IMR-90 (cell line): ENCODE results near the gene TOMM40L. TPM values are rescaled to one million over a fixed set of nuclear protein-coding genes. Genes with fewer than 3 reads are reported as not detected.

Experiments used
- ATAC-seq: fragments of 200-7000 bp; cut with Tn5 transposase; 2 replicates; pipeline ENCODE4 v1.9.1; 2020; ENCODE audit warnings: low read depth, mild to moderate bottlenecking, moderate library complexity
- BruUV-seq: library from RNA; stranded (reverse); fragments of 400-500 nt; replicated peaks from 2 replicates; lab custom pipeline; 2021; lab: Mats Ljungman, UMichigan
- CTCF ChIA-PET: fragments of 300-600 bp; formaldehyde crosslinking; extraction: SDS; loops from one replicate; lab custom pipeline; 2021; ENCODE audit warnings: antibody characterized with exemption; lab: Yijun Ruan, JAX
- POLR2A ChIA-PET: fragments of 300-600 bp; sonication (Branson Sonifier 250); formaldehyde crosslinking; loops from one replicate; lab custom pipeline; 2022; ENCODE audit warnings: antibody characterized with exemption; ENCODE audit not compliant: unreplicated experiment; lab: Charles Lee
- DNase-seq: peaks from one replicate; pipeline ENCODE4 v3.0.0; 2013
- H2AFZ ChIP-seq: replicated peaks from 2 replicates; pipeline ENCODE3; 2013; ENCODE audit warnings: low read length, mild to moderate bottlenecking; ENCODE audit not compliant: poor library complexity
- H2AK5ac ChIP-seq: 2 replicates; pipeline ENCODE4 v1.6.1; 2013; ENCODE audit warnings: low read depth, low read length, inconsistent platforms
- H2AK9ac ChIP-seq: replicated peaks from 2 replicates; pipeline ENCODE3; 2013; ENCODE audit warnings: mild to moderate bottlenecking, low read depth, low read length, moderate library complexity; ENCODE audit not compliant: poor library complexity
- H2BK120ac ChIP-seq: 2 replicates; pipeline ENCODE4 v1.6.1; 2013; ENCODE audit warnings: low read depth, low read length, inconsistent platforms
- H2BK15ac ChIP-seq: 3 replicates; pipeline ENCODE4 v1.6.1; 2013; ENCODE audit warnings: low read depth, low read length, inconsistent platforms
- H2BK20ac ChIP-seq: 2 replicates; pipeline ENCODE4 v1.6.1; 2013; ENCODE audit warnings: low read depth, mild to moderate bottlenecking, inconsistent platforms, low read length, moderate library complexity
- H2BK5ac ChIP-seq: 2 replicates; pipeline ENCODE4 v1.6.1; 2013; ENCODE audit warnings: mild to moderate bottlenecking, low read depth, low read length, inconsistent platforms; ENCODE audit not compliant: poor library complexity, severe bottlenecking
- H3K14ac ChIP-seq: replicated peaks from 2 replicates; pipeline ENCODE4 v1.6.1; 2013; ENCODE audit warnings: low read depth, low read length, inconsistent platforms
- H3K18ac ChIP-seq: 2 replicates; pipeline ENCODE4 v1.6.1; 2013; ENCODE audit warnings: low read depth, low read length, control low read depth
- H3K23ac ChIP-seq: 2 replicates; pipeline ENCODE4 v1.6.1; 2013; ENCODE audit warnings: low read depth, low read length, inconsistent platforms
- H3K27ac ChIP-seq: 2 replicates; pipeline ENCODE4 v1.5.1; 2013; ENCODE audit warnings: mild to moderate bottlenecking, control low read depth, low read length; ENCODE audit not compliant: insufficient read depth
- H3K27me3 ChIP-seq: 2 replicates; pipeline ENCODE4 v1.6.1; 2013; ENCODE audit warnings: low read length; ENCODE audit not compliant: control insufficient read depth, insufficient read depth
- H3K36me3 ChIP-seq: 2 replicates; pipeline ENCODE4 v1.6.1; 2013; ENCODE audit warnings: low read length, mixed read lengths; ENCODE audit not compliant: control insufficient read depth, insufficient read depth
- H3K4ac ChIP-seq: 2 replicates; pipeline ENCODE4 v1.6.1; 2013; ENCODE audit warnings: low read depth, low read length, inconsistent platforms
- H3K4me1 ChIP-seq: 2 replicates; pipeline ENCODE4 v1.6.1; 2013; ENCODE audit warnings: low read length, mixed read lengths; ENCODE audit not compliant: control insufficient read depth, insufficient read depth
- H3K4me2 ChIP-seq: 2 replicates; pipeline ENCODE4 v1.6.1; 2013; ENCODE audit warnings: low read depth, mild to moderate bottlenecking, control low read depth, low read length, moderate library complexity
- H3K4me3 ChIP-seq: 2 replicates; pipeline ENCODE4 v1.5.1; 2013; ENCODE audit warnings: low read depth, mild to moderate bottlenecking, control low read depth, low read length, moderate library complexity; ENCODE audit not compliant: insufficient read depth
- H3K56ac ChIP-seq: 2 replicates; pipeline ENCODE4 v1.6.1; 2013; ENCODE audit warnings: low read length, inconsistent platforms; ENCODE audit not compliant: insufficient read depth; ENCODE audit errors: extremely low read depth
- H3K79me1 ChIP-seq, 2 experiments: 2 replicates each; pipeline ENCODE4 v1.6.1; 2013; ENCODE audit warnings: low read length in 2 of 2, inconsistent platforms in 1 of 2, low read depth in 1 of 2
- H3K9ac ChIP-seq: 2 replicates; pipeline ENCODE4 v1.6.1; 2013; ENCODE audit warnings: low read depth, low read length, control low read depth
- H3K9me1 ChIP-seq: 2 replicates; pipeline ENCODE4 v1.6.1; 2013; ENCODE audit warnings: low read length, inconsistent platforms; ENCODE audit not compliant: insufficient read depth
- H3K9me3 ChIP-seq: 2 replicates; pipeline ENCODE4 v1.6.1; 2013; ENCODE audit warnings: low read length; ENCODE audit not compliant: control insufficient read depth, insufficient read depth
- H4K20me1 ChIP-seq: 2 replicates; pipeline ENCODE4 v1.6.1; 2013; ENCODE audit warnings: low read length, inconsistent platforms; ENCODE audit not compliant: insufficient read depth
- H4K5ac ChIP-seq: 2 replicates; pipeline ENCODE4 v1.6.1; 2013; ENCODE audit warnings: mild to moderate bottlenecking, low read depth, low read length, control low read depth
- H4K8ac ChIP-seq, 2 experiments: 2 replicates each; pipeline ENCODE4 v1.6.1; 2013; ENCODE audit warnings: low read depth in 2 of 2, low read length in 2 of 2, control low read depth in 1 of 2, inconsistent platforms in 1 of 2
- H4K91ac ChIP-seq: 2 replicates; pipeline ENCODE4 v1.6.1; 2013; ENCODE audit warnings: low read depth, low read length, inconsistent platforms; ENCODE audit not compliant: insufficient read depth
- BHLHE40 ChIP-seq: fragments of 150-350 bp; IDR thresholded peaks from 2 replicates; pipeline ENCODE4 v1.6.1; 2016; ENCODE audit warnings: mild to moderate bottlenecking, low read depth, low read length
- CEBPB ChIP-seq: IDR thresholded peaks from 2 replicates; pipeline ENCODE4 v1.6.1; 2012; ENCODE audit warnings: low read depth, low read length, improper control_type of control experiment
- CHD1 ChIP-seq: IDR thresholded peaks from 2 replicates; pipeline ENCODE4 v1.6.1; 2012; ENCODE audit warnings: low read depth, low read length, improper control_type of control experiment
- RCOR1 ChIP-seq: IDR thresholded peaks from 2 replicates; pipeline ENCODE4 v1.6.1; 2012; ENCODE audit warnings: mild to moderate bottlenecking, low read length, improper control_type of control experiment; ENCODE audit not compliant: insufficient replicate concordance
- SMC3 ChIP-seq: fragments of 150-350 bp; IDR thresholded peaks from 2 replicates; pipeline ENCODE4 v1.6.1; 2016; ENCODE audit warnings: low read depth, mild to moderate bottlenecking, antibody characterized with exemption, low read length, moderate library complexity
- WGBS, 2 experiments: methylation state at CpG; one replicate each; pipeline versions ENCODE4 v1.1.5 to v1.1.7; 2013; ENCODE audit warnings: missing lambda C conversion rate in 2 of 2; ENCODE audit not compliant: insufficient read length in 1 of 2; ENCODE audit errors: extremely low coverage in 2 of 2; 5-methylcytosine and 5-hydroxymethylcytosine counted together
- dilution Hi-C: fragments of 300-500 bp; cut with HindIII; formaldehyde crosslinking; loops from one replicate; pipeline ENCODE4 v1.14.3; 2018; ENCODE audit warnings: low sequenced_read_pairs; ENCODE audit not compliant: unreplicated experiment
- in situ Hi-C: fragments of 300-500 bp; cut with MboI; formaldehyde crosslinking; loops from 3 replicates; pipeline ENCODE4 v1.14.3; 2019; ENCODE audit warnings: low sequenced_read_pairs, inconsistent platforms, mixed read lengths
- intact Hi-C: fragments of 100-400 bp; cut with micrococcal nuclease; formaldehyde crosslinking; loops from 2 replicates; pipeline ENCODE4 v1.10.0; 2022
- polyA plus RNA-seq, 3 experiments: library from polyadenylated mRNA; depleted of rRNA; stranded (reverse); fragments of >200 nt; gene quantifications; 2 replicates each; pipeline ENCODE4 v1.2.3, GENCODE V29; 2012; ENCODE audit warnings: low replicate concordance in 1 of 3
- total RNA-seq: library from RNA; depleted of rRNA; stranded (reverse); fragments of >200 nt; gene quantifications from 2 replicates; pipeline ENCODE4 v1.2.3, GENCODE V29; 2012
- TF ChIP-seq, protein P1 (sequence below): conservative IDR thresholded peaks from 2 replicates; pipeline ENCODE4 v1.5.1; 2012; ENCODE audit warnings: mild to moderate bottlenecking, low read depth, low read length, improper control_type of control experiment

Gene TOMM40L
- total and polyA plus RNA-seq, 2 of the 4 experiments (the other 2 are of a cell fraction) = 7.7 to 12.5 TPM

DNA sequence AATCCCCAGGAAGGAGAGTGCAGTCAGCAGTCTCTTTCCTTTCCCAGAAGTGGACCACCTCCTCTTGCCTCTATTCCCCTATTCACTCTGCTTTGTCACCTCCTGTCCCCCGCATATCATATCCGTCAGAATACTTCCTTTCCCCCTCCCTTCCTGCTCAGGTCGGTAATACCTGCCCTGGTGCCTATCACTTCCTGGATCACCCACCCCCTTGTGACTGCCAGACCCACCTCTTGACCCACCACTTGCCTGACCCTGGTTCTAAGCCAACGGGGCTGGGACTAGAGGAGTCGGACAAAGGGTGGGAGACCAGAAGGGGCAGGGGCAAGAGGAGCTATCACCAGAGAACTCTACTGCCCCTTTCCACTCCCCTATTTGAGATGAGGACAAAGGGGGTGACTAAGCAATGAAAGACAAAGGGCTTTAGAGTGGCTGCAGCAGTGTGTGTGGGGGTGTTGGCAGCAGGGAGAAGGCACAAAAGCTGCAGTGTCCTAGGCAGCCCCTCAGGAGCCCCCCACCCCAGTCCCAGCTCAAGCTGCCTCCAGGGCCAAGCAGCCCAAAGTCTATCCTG is 25.4 kb upstream of the TOMM40L start:
- H2BK15ac ChIP-seq = peak overlapping the region; percentile 59; the same call in 1 of the 3 replicates
- ChIA-PET POLR2A (interaction anchor here (0.5 kb wide), 1 partner anchor 72 kb away, joined by 3 read pairs; no protein-coding TSS in a partner anchor), CTCF (interaction anchor here (0.5 to 0.6 kb wide), 3 partner anchors 88 to 296 kb away, joined by 3 read pairs; no protein-coding TSS in a partner anchor)
- no peak overlapping the region for H3K4me2 ChIP-seq
- peaks cover 31% of the 10 kb centered on the region for H3K4me1 ChIP-seq
- TF ChIP-seq CEBPB (no peak), SMC3 (no peak), CHD1 (no peak), BHLHE40 (no peak), RCOR1 (no peak)
- TF ChIP-seq, protein P1, sequence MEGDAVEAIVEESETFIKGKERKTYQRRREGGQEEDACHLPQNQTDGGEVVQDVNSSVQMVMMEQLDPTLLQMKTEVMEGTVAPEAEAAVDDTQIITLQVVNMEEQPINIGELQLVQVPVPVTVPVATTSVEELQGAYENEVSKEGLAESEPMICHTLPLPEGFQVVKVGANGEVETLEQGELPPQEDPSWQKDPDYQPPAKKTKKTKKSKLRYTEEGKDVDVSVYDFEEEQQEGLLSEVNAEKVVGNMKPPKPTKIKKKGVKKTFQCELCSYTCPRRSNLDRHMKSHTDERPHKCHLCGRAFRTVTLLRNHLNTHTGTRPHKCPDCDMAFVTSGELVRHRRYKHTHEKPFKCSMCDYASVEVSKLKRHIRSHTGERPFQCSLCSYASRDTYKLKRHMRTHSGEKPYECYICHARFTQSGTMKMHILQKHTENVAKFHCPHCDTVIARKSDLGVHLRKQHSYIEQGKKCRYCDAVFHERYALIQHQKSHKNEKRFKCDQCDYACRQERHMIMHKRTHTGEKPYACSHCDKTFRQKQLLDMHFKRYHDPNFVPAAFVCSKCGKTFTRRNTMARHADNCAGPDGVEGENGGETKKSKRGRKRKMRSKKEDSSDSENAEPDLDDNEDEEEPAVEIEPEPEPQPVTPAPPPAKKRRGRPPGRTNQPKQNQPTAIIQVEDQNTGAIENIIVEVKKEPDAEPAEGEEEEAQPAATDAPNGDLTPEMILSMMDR = no peak
- peak overlapping the region; percentile 88; the same call in 1 of the 2 replicates for H3K27ac ChIP-seq
- H3K27me3 ChIP-seq = no peaks in the 10 kb centered on the region
- H3K9ac ChIP-seq = no peak overlapping the region
- H3K18ac ChIP-seq = no peak overlapping the region
- no peaks in the 10 kb centered on the region for H3K9me3 ChIP-seq
- in situ Hi-C loops = no loop called here
- H4K20me1 ChIP-seq = no peaks in the 10 kb centered on the region
- no TSS peak for BruUV-seq
- peak overlapping the region; percentile 84 for H4K5ac ChIP-seq
- H3K36me3 ChIP-seq = peaks cover 5% of the 10 kb centered on the region; the same call in 1 of the 2 replicates
- no peak overlapping the region for H3K4me3 ChIP-seq
- H2AFZ ChIP-seq = peak overlapping the region; percentile 98
- dilution Hi-C loops = no loop called here
- H2AK9ac ChIP-seq = peak overlapping the region; percentile 94
- H2BK20ac ChIP-seq = 0 out of 2 replicates have a peak overlapping the region, but pooled peaks have one; percentile 66
- intact Hi-C loops = no loop called here
- no peak for DNase-seq
- peak overlapping the region; percentile 98 for H4K91ac ChIP-seq
- H3K56ac ChIP-seq = no peak overlapping the region
- peaks cover 14 to 28% of the 10 kb centered on the region in 2 experiments for H3K79me1 ChIP-seq
- no CpG with 5 or more reads among the region's 5 CpGs for WGBS, 2 experiments
- ATAC-seq = no peak
- peak overlapping the region; percentile 74; the same call in 1 of the 2 replicates for H3K23ac ChIP-seq
- peak overlapping the region; percentile 95; the same call in 1 of the 2 replicates for H2BK120ac ChIP-seq
- H4K8ac ChIP-seq = peak overlapping the region; percentile 85 to 96; a peak in 3 of 4 replicates
- peak overlapping the region; percentile 99; the same call in 1 of the 2 replicates for H3K14ac ChIP-seq
- H2BK5ac ChIP-seq = peak overlapping the region; percentile 90
- peak overlapping the region; percentile 94 for H3K4ac ChIP-seq
- H2AK5ac ChIP-seq = peak overlapping the region; percentile 94
- peaks cover 24% of the 10 kb centered on the region for H3K9me1 ChIP-seq
